ENCODE results near the gene INSC. TPM values are rescaled to one million over a fixed set of nuclear protein-coding genes. Genes with fewer than 3 reads are reported as not detected.

The INSC gene
- total and polyA plus RNA-seq, 2 of the 8 experiments (the other 6 are each of a cell fraction or from before 2014, with no cell fraction given), result 0.58 to 0.59 TPM

GRCh38 chr11:15228331-15228849 is 113.7 kb downstream of the INSC start (continued):
- TF ChIP-seq CHD7 (IDR thresholded peaks at IDR 0.05; ENCODE audit: insufficient replicate concordance, low read length) (no peak), BCL11A (IDR thresholded peaks at IDR 0.05; ENCODE audit: low read depth in 2 of 2, low read length in 2 of 2) (no peak), CREB1 (IDR thresholded peaks at IDR 0.05) (no peak), SIX5 (IDR thresholded peaks at IDR 0.05; ENCODE audit: low read depth, low read length) (no peak), SP1 (IDR thresholded peaks at IDR 0.05; ENCODE audit: low read depth, low read length) (no peak), CHD1 (IDR thresholded peaks at IDR 0.05; ENCODE audit: low read depth, low read length) (no peak), CTBP2 (IDR thresholded peaks at IDR 0.05; ENCODE audit: borderline replicate concordance, insufficient read depth, insufficient read length, low read length) (no peak), RXRA (IDR thresholded peaks at IDR 0.05; ENCODE audit: insufficient read depth, low read depth, low read length) (no peak), HDAC6 (IDR thresholded peaks at IDR 0.05; ENCODE audit: low read depth, low read length) (no peak), TCF12 (IDR thresholded peaks at IDR 0.05; ENCODE audit: low read depth, low read length) (no peak)
